Activated B cell treated with CpG ODN at 0.5 μM for 24 hours (primary cell): Measurements from ENCODE around the gene UACA. TPM values are rescaled to one million over a fixed set of nuclear protein-coding genes. Genes with fewer than 3 reads are reported as not detected.

Experiments
- ATAC-seq: fragments of 200-7000 bp; cut with Tn5 transposase; one replicate; pipeline ENCODE4 v1.10.0; 2021; ENCODE audit warnings: low read depth, mild to moderate bottlenecking, moderate library complexity
- CTCF ChIA-PET: fragments of 350-600 bp; sonication (Branson Sonifier 250); formaldehyde crosslinking; loops from one replicate; lab custom pipeline; 2021; ENCODE audit warnings: antibody characterized with exemption; lab: Charles Lee
- POLR2A ChIA-PET: fragments of 350-600 bp; sonication (Branson Sonifier 250); formaldehyde crosslinking; loops from one replicate; lab custom pipeline; 2021; ENCODE audit warnings: antibody characterized with exemption; lab: Charles Lee
- DNase-seq: peaks from one replicate; pipeline ENCODE4 v3.0.0; 2022
- H3K27ac Mint-ChIP-seq: one replicate; pipeline ENCODE4 v1.8.0; 2020; ENCODE audit warnings: mixed read lengths
- H3K27me3 Mint-ChIP-seq: one replicate; pipeline ENCODE4 v1.8.0; 2021; ENCODE audit warnings: mixed read lengths
- H3K36me3 Mint-ChIP-seq: one replicate; pipeline ENCODE4 v1.8.0; 2021; ENCODE audit warnings: low read depth, mixed read lengths
- H3K4me1 Mint-ChIP-seq: one replicate; pipeline ENCODE4 v1.8.0; 2021; ENCODE audit warnings: mixed read lengths
- H3K4me3 Mint-ChIP-seq: one replicate; pipeline ENCODE4 v1.8.0; 2020; ENCODE audit warnings: mild to moderate bottlenecking, mixed read lengths
- H3K9me3 Mint-ChIP-seq: one replicate; pipeline ENCODE4 v1.8.0; 2020; ENCODE audit warnings: mixed read lengths
- intact Hi-C: fragments of 100-400 bp; cut with micrococcal nuclease; formaldehyde crosslinking; loops from one replicate; pipeline ENCODE4 v1.15.1; 2024
- total RNA-seq: library from RNA; stranded (reverse); gene quantifications from 2 replicates; pipeline ENCODE4 v1.2.3, GENCODE V29; 2022
- TF ChIP-seq, protein P1 (sequence below): fragments of 200-600 bp; IDR thresholded peaks from one replicate; pipeline ENCODE4 v1.8.0; 2022; ENCODE audit warnings: antibody characterized with exemption, mild to moderate bottlenecking

UACA gene
- total RNA-seq, 1 donor from 2014 or later, result 1.00 TPM

DNA sequence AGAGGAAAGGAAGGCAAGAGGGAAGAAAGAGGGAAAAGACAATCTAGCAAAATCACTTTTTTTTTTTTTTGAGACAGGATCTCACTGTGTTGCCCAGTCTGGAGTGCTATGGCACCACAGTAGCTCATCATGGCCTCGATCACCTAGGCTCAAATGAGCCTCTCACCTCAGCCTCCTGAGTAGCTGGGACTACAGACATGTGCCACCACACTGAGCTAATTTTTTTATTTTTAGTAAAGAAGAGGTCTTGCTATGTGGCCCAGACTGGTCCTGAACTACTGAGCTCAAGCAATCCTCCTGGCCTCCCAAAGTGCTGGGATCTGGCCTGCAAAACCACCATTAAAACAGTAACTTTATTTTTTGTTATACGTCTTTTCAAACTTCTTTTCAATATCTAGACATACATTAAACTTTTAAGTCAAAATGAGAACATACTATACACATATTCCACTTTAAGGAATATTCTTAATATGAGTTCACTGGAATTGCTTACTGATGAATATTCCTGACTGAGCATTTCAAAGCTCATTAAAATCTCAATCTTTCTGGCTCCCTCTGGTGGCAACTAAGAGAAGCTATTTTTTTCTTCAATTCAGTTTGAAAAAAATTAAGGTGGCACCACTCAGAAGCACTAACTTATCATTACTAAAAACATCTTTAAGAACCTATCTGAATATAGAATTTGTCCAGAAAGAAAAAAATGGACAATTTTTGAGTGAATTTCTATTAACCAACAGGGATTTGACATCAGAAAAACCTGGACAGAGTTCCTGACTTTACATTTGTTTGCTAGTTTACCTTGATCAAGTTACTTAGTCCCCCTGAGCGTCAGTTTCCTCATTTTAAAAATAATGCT, 40.9 kb downstream of the UACA start:
- no peaks in the 10 kb centered on the region for H3K36me3 Mint-ChIP-seq
- no peak for ATAC-seq
- H3K27ac Mint-ChIP-seq, result no peak overlapping the region
- ChIA-PET CTCF (interaction anchor here (0.6 to 6.4 kb wide), 25 partner anchors 8 to 1663 kb away, joined by 3 to 118 read pairs (median 4); no protein-coding TSS in a partner anchor), POLR2A (no interaction called here)
- no peak overlapping the region for H3K4me3 Mint-ChIP-seq
- no peaks in the 10 kb centered on the region for H3K9me3 Mint-ChIP-seq
- intact Hi-C loops, result loop anchor here (1.0 to 10.0 kb wide), 5 partner anchors 48 to 1244 kb away; no protein-coding TSS in a partner anchor
- H3K27me3 Mint-ChIP-seq, result peaks cover 9% of the 10 kb centered on the region
- no peaks in the 10 kb centered on the region for H3K4me1 Mint-ChIP-seq
- TF ChIP-seq, protein P1, sequence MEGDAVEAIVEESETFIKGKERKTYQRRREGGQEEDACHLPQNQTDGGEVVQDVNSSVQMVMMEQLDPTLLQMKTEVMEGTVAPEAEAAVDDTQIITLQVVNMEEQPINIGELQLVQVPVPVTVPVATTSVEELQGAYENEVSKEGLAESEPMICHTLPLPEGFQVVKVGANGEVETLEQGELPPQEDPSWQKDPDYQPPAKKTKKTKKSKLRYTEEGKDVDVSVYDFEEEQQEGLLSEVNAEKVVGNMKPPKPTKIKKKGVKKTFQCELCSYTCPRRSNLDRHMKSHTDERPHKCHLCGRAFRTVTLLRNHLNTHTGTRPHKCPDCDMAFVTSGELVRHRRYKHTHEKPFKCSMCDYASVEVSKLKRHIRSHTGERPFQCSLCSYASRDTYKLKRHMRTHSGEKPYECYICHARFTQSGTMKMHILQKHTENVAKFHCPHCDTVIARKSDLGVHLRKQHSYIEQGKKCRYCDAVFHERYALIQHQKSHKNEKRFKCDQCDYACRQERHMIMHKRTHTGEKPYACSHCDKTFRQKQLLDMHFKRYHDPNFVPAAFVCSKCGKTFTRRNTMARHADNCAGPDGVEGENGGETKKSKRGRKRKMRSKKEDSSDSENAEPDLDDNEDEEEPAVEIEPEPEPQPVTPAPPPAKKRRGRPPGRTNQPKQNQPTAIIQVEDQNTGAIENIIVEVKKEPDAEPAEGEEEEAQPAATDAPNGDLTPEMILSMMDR, result peak; percentile 53
- DNase-seq, result no peak

DNA sequence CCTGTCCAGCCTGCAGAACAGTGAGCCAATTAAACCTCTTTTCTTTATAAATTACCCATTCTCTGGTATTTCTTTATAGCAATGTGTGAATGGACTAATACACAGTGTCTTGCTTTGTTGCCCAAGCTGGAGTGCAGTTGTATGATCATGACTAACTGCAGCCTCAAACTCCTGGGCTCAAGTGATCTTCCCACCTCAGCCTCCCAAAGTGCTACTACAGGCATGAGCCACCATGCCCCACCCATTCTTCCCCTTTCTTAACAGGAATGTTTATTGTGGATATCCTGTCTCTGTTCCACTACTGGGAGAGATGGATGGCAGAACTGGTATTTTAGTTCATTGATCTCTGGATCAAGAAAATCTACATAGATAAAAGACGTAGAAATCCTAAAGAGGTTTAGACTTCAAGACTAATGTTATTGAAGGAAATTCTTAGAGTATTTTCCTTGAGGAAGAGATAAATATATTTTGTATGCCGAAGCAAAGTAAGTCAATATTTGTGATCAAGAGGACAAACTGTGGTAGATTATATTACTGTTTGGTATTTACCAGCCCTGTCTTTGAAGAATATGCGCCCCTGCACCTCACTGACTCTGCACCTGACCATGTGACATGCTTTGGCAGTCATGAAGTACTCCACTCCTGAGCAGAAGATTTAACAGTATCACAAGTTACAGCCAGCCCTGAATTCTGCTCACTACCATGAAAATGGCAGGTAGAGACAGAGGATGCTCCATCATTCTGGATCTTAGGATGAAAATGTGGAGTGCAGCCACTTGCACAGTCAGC, 42.9 kb downstream of the UACA start:
- H3K27me3 Mint-ChIP-seq, result peaks cover 9% of the 10 kb centered on the region
- no peak for DNase-seq
- H3K4me1 Mint-ChIP-seq, result no peaks in the 10 kb centered on the region
- POLR2A ChIA-PET, result interaction anchor here (0.6 kb wide), 1 partner anchor 686 kb away, joined by 3 read pairs; no protein-coding TSS in a partner anchor
- H3K27ac Mint-ChIP-seq, result no peak overlapping the region
- intact Hi-C loops, result loop anchor here (10.0 kb wide), 4 partner anchors 46 to 1146 kb away; no protein-coding TSS in a partner anchor
- TF ChIP-seq, protein P1, result no peak
- CTCF ChIA-PET, result no interaction called here
- no peak overlapping the region for H3K4me3 Mint-ChIP-seq
- no peaks in the 10 kb centered on the region for H3K36me3 Mint-ChIP-seq
- H3K9me3 Mint-ChIP-seq, result no peaks in the 10 kb centered on the region
- ATAC-seq, result no peak

GRCh38 chr15:70717237-70717793, 46.0 kb downstream of the UACA start:
- ChIA-PET POLR2A (no interaction called here), CTCF (no interaction called here)
- Mint-ChIP-seq H3K36me3 (no peaks in the 10 kb centered on the region), H3K27me3 (peaks cover 13% of the 10 kb centered on the region), H3K9me3 (no peaks in the 10 kb centered on the region), H3K4me1 (no peaks in the 10 kb centered on the region), H3K4me3 (no peak overlapping the region), H3K27ac (no peak overlapping the region)
- no peak for ATAC-seq
- intact Hi-C loops, result no loop called here
- DNase-seq, result no peak
- TF ChIP-seq, protein P1, result no peak

- DNase-seq, result no peak
- H3K4me3 Mint-ChIP-seq, result no peak overlapping the region
- ChIA-PET POLR2A (no interaction called here), CTCF (no interaction called here)
- no peaks in the 10 kb centered on the region for H3K4me1 Mint-ChIP-seq
- no peaks in the 10 kb centered on the region for H3K9me3 Mint-ChIP-seq
- ATAC-seq, result no peak
- no peaks in the 10 kb centered on the region for H3K36me3 Mint-ChIP-seq
- peaks cover 19% of the 10 kb centered on the region for H3K27me3 Mint-ChIP-seq
- H3K27ac Mint-ChIP-seq, result no peak overlapping the region
- intact Hi-C loops, result no loop called here
- TF ChIP-seq, protein P1, result no peak
These were observed 47.4 kb downstream of the UACA start for GRCh38 chr15:70715840-70716485.
